GM12873 (cell line): ENCODE measurements around the gene ZNF10.

ENCODE experiments used
- TF ChIP-seq, protein P1 (sequence below): IDR thresholded peaks from 2 replicates; pipeline ENCODE4 v1.5.1; 2012; ENCODE audit warnings: low read depth, mild to moderate bottlenecking, moderate library complexity, low read length, control low read depth; ENCODE audit not compliant: insufficient read depth; ENCODE audit errors: missing control alignments

ZNF10 gene

DNA sequence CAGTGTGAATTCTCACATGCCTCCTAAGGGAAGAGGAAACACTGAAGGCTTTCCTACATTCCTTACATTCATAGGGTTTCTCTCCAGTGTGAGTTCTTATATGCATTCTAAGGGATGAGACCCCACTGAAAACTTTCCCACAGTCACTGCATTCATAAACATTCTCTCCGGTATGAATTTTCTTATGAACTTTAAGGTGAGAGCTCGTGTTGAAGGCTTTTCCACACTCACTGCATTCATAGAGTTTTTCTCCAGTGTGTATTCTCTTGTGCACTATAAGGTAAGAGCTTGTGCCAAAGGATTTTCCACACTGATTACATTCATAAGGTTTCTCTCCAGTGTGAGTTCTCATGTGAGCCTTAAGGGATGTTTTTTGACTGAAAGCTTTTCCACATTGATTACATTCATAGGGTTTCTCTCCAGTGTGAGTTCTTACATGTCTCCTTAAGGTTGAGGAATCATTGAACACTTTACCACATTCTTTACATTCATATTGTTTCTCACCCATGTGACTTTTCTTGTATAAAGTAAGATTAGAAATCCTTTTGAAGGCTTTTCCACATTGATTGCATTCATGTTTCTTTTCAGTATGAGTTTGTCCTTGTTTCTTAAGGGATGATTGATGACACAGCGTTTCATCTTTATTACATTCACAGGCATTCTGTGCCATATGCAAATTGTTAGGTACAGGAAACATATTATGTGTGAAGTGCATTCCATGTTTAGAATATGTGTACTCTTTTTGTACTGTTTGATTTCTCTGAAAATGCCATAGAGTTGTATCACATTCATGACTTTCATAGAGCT lies 9.8 kb upstream of the ZNF10 start:
- TF ChIP-seq, protein P1, sequence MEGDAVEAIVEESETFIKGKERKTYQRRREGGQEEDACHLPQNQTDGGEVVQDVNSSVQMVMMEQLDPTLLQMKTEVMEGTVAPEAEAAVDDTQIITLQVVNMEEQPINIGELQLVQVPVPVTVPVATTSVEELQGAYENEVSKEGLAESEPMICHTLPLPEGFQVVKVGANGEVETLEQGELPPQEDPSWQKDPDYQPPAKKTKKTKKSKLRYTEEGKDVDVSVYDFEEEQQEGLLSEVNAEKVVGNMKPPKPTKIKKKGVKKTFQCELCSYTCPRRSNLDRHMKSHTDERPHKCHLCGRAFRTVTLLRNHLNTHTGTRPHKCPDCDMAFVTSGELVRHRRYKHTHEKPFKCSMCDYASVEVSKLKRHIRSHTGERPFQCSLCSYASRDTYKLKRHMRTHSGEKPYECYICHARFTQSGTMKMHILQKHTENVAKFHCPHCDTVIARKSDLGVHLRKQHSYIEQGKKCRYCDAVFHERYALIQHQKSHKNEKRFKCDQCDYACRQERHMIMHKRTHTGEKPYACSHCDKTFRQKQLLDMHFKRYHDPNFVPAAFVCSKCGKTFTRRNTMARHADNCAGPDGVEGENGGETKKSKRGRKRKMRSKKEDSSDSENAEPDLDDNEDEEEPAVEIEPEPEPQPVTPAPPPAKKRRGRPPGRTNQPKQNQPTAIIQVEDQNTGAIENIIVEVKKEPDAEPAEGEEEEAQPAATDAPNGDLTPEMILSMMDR, result no peak

DNA sequence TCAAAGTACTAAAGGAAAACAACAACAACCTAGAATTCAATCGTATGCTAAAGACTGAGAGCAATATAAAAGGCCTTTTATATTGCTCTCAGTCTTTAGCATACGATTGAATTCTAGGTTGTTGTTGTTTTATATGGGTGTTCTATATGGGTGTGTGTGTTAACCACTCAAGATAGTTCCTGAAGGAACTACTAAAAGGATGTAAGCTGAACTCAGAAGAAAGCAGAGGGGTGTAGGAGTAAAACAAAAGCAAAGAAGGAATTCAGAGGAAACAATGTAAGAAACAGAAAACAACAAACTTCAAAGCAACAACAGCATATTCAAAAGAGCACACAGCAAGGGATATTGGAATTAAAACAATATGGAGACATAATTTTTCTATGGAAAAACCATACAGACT lies 5.8 kb upstream of the ZNF10 start:
- TF ChIP-seq, protein P1, result no peak

DNA sequence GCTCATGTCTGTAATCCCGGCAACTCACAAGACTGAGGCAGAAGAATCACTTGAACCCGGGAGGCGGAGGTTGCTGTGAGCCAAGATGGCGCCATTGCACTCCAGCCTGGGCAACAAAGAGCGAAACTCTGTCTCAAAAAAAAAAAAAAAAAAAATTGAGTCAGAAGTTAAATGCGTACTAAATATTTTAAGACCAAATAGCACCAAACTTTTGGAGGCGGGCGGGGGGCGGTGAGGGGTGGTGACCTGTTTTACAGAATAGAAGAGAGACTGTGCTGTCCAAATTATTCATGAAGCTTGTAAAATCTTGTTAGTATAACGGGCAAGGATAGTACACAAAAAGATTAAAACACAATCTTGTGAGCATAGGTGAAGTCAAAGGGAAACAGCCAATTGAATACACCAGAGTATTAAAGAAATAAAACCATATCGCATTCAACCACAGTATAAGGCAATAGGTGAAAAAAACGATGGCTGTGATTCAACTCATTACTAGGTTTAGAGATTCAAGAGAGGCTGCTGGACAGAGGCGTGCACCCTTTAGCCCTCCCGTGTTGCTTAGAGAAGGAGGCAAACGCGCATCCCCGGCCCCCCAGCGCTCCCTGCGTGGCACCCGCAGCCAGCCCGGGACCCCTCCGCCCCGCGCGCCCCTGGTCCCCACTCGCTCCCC lies 924 bp upstream of the ZNF10 start:
- TF ChIP-seq, protein P1, result no peak

DNA sequence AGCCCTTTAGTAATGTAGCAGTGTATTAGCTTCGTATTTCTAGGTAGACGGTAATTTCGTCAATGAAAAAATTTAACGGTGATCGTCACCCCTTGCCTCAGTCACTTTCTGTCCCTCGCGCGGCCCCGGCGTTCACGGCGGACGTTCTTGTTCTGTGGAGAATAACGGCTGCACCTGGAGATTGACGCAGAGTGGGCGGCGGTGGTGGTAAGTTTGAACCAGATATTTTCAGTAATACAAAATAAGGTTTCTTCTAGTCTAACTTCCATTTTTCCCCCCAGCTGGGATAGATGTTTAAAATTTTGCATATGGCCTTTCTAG lies 341 bp downstream of the ZNF10 start:
- TF ChIP-seq, protein P1, result no peak

DNA sequence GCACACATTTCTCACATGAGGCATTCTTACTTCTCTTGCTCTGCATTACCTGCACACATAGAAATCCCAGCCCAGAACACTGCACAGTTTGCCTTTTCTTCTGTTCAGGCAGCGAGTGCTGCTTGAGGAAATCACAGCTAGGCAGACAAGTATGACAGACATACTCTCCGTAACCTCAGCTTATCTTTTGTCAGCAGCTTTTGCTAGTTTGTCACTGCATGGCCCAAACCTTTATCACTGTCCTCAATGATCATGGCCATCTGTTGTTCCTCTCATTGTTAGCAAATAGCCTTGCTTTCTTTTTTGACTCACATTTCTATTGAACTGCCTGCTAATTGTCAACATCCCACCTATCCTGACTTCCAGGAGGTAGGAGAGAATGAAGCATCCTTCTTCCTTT lies 5.3 kb downstream of the ZNF10 start:
- TF ChIP-seq, protein P1, result no peak

DNA sequence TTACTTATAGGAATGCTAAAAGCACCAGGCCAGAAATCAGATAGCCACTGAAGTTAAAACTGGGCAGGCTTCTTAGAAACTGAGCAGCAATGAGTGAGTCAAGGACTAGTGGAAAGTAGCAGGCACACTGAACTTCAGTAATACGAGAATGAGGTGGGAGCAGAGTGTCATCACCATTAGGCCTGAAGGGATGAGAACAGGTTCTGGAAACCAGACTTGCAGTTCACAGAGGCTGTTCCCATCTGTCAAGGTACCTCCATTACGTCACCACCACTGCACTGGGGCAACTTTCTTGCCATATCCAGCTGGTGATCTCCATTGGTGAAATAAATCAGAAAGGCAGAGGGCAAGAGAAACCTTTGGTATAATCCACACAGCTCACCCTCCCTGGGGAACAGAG lies 15.6 kb downstream of the ZNF10 start:
- TF ChIP-seq, protein P1, result no peak

DNA sequence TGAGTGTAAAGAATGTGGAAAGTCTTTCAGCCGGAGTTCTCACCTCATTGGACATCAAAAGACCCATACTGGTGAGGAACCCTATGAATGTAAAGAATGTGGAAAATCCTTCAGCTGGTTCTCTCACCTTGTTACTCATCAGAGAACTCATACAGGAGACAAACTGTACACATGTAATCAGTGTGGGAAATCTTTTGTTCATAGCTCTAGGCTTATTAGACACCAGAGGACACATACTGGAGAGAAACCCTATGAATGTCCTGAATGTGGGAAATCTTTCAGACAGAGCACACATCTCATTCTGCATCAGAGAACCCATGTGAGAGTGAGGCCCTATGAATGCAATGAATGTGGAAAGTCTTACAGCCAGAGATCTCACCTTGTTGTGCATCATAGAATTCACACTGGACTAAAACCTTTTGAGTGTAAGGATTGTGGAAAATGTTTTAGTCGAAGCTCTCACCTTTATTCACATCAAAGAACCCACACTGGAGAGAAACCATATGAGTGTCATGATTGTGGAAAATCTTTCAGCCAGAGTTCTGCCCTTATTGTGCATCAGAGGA lies 25.8 kb downstream of the ZNF10 start:
- TF ChIP-seq, protein P1, result no peak
